ENCODE results near the gene PDGFD.

GRCh38 chr11:103942646-103943045 lies 221.3 kb downstream of the PDGFD start:
- TF ChIP-seq POLR2A (IDR thresholded peaks at IDR 0.05; ENCODE audit: low read depth, low read length) (no peak), TAF1 (IDR thresholded peaks at IDR 0.05; ENCODE audit: borderline replicate concordance, low read depth, low read length) (no peak)

All from GM12892 (cell line).